Measurements from ENCODE around the gene RAB17. TPM values are rescaled to one million over a fixed set of nuclear protein-coding genes. Genes with fewer than 3 reads are reported as not detected.

RAB17 gene
- total and polyA plus RNA-seq, 10 of the 15 experiments (the other 5 are each of a cell fraction or from before 2014, with no cell fraction given): 0.07 to 1.4 (median 0.28) TPM; not detected in 3

- no peak for TF ChIP-seq ESRRA (IDR thresholded peaks at IDR 0.05; ENCODE audit: low read length)
- peak; percentile 71 for TF ChIP-seq JUNB (IDR thresholded peaks at IDR 0.05)
- no peak for TF ChIP-seq JUND (IDR thresholded peaks at IDR 0.05; ENCODE audit: low read depth, low read length)
- peak; percentile 65; the same call in 1 of the 2 replicates for TF ChIP-seq IRF4 (IDR thresholded peaks at IDR 0.05; ENCODE audit: low read depth, low read length)
- no peak for TF ChIP-seq MEF2B (IDR thresholded peaks at IDR 0.05; ENCODE audit: partially characterized antibody, poor library complexity, severe bottlenecking)
- peak in 1 of 2 experiments; percentile 67; a peak in 2 of 4 replicates for TF ChIP-seq ETV6 (conservative IDR thresholded peaks at IDR 0.05 in 1 of 2, IDR thresholded peaks at IDR 0.05 in 1 of 2; ENCODE audit: borderline replicate concordance in 1 of 2, low read depth in 1 of 2)
- TF ChIP-seq KLF5 (IDR thresholded peaks at IDR 0.05; ENCODE audit: partially characterized antibody): no peak
Observed at GRCh38 chr2:237529452-237530402, 60.8 kb downstream of the RAB17 start (continued).

DNA sequence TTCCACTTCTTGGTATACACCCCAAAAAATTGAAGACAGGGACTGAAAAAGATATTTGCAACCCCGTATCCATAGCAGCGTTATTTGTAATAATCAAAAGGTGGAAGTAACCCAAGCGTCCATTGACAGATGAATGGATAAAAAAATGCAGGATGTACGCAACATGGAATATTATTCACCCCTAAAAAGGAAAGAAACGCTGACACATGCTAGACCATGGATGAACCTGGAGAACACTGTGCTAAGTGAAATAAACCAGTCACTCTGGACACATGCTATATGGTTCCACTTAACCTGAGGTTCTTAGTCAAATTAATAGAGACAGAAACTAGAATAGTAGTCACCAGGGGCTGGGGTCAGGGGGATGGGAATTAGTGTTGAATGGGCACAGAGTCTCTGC lies 62.8 kb downstream of the RAB17 start:
- no peak for FAIRE-seq
- BruUV-seq (replicated peaks): no TSS peak
- TF ChIP-seq, protein P1, sequence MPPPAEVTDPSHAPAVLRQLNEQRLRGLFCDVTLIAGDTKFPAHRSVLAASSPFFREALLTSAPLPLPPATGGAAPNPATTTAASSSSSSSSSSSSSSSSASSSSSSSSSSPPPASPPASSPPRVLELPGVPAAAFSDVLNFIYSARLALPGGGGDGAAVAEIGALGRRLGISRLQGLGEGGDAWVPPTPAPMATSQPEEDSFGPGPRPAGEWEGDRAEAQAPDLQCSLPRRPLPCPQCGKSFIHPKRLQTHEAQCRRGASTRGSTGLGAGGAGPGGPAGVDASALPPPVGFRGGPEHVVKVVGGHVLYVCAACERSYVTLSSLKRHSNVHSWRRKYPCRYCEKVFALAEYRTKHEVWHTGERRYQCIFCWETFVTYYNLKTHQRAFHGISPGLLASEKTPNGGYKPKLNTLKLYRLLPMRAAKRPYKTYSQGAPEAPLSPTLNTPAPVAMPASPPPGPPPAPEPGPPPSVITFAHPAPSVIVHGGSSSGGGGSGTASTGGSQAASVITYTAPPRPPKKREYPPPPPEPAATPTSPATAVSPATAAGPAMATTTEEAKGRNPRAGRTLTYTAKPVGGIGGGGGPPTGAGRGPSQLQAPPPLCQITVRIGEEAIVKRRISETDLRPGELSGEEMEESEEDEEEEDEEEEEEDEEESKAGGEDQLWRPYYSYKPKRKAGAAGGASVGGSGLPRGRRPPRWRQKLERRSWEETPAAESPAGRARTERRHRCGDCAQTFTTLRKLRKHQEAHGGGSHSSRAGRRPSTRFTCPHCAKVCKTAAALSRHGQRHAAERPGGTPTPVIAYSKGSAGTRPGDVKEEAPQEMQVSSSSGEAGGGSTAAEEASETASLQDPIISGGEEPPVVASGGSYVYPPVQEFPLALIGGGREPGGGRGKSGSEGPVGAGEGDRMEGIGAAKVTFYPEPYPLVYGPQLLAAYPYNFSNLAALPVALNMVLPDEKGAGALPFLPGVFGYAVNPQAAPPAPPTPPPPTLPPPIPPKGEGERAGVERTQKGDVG (CRISPR knock-in tag; IDR thresholded peaks at IDR 0.05): no peak
- TF ChIP-seq, protein P2, sequence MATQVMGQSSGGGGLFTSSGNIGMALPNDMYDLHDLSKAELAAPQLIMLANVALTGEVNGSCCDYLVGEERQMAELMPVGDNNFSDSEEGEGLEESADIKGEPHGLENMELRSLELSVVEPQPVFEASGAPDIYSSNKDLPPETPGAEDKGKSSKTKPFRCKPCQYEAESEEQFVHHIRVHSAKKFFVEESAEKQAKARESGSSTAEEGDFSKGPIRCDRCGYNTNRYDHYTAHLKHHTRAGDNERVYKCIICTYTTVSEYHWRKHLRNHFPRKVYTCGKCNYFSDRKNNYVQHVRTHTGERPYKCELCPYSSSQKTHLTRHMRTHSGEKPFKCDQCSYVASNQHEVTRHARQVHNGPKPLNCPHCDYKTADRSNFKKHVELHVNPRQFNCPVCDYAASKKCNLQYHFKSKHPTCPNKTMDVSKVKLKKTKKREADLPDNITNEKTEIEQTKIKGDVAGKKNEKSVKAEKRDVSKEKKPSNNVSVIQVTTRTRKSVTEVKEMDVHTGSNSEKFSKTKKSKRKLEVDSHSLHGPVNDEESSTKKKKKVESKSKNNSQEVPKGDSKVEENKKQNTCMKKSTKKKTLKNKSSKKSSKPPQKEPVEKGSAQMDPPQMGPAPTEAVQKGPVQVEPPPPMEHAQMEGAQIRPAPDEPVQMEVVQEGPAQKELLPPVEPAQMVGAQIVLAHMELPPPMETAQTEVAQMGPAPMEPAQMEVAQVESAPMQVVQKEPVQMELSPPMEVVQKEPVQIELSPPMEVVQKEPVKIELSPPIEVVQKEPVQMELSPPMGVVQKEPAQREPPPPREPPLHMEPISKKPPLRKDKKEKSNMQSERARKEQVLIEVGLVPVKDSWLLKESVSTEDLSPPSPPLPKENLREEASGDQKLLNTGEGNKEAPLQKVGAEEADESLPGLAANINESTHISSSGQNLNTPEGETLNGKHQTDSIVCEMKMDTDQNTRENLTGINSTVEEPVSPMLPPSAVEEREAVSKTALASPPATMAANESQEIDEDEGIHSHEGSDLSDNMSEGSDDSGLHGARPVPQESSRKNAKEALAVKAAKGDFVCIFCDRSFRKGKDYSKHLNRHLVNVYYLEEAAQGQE (IDR thresholded peaks at IDR 0.05; ENCODE audit: low read depth, low read length): no peak
- TF ChIP-seq JUNB (IDR thresholded peaks at IDR 0.05): no peak
- TF ChIP-seq CREB1 (IDR thresholded peaks at IDR 0.05; ENCODE audit: low read depth): no peak
- no peak for TF ChIP-seq NFYA (IDR thresholded peaks at IDR 0.05; ENCODE audit: borderline replicate concordance, low read depth, low read length)
- no peak for TF ChIP-seq BMI1 (IDR thresholded peaks at IDR 0.05; ENCODE audit: borderline replicate concordance)
- no peak for TF ChIP-seq POLR2AphosphoS2 (IDR thresholded peaks at IDR 0.05; ENCODE audit: low read depth, low read length)
- TF ChIP-seq TCF7 (IDR thresholded peaks at IDR 0.05; ENCODE audit: borderline replicate concordance): no peak
- TF ChIP-seq MXI1 (IDR thresholded peaks at IDR 0.05; ENCODE audit: low read depth, low read length): no peak

More for the DNA sequence above, 62.8 kb downstream of the RAB17 start:
- Histone ChIP-seq H3K36me3 (ENCODE audit: control insufficient read depth in 2 of 2, insufficient read depth in 2 of 2, low read length in 1 of 2) (no peaks in the 10 kb centered on the region), H3K27ac (ENCODE audit: control insufficient read depth, insufficient read depth) (no peak overlapping the region), H3K27me3 (replicated peaks in 1 of 2; ENCODE audit: control insufficient read depth in 2 of 2, insufficient read depth in 2 of 2, low read length in 1 of 2) (no peaks in the 10 kb centered on the region), H3K4me1 (ENCODE audit: control insufficient read depth, insufficient read depth, low read length) (peaks cover 21% of the 10 kb centered on the region), H2AFZ (ENCODE audit: control insufficient read depth, low read depth, low read length) (no peak overlapping the region), H3K4me2 (ENCODE audit: control insufficient read depth, insufficient read depth) (no peak overlapping the region), H3K4me3 (no peak overlapping the region), H3K9me3 (replicated peaks; ENCODE audit: control insufficient read depth, insufficient read depth, low read length) (no peaks in the 10 kb centered on the region), H4K20me1 (ENCODE audit: control insufficient read depth, insufficient read depth) (no peaks in the 10 kb centered on the region), H3K79me2 (ENCODE audit: control insufficient read depth, insufficient read depth, low read length) (no peaks in the 10 kb centered on the region), H3K9ac (ENCODE audit: control insufficient read depth, insufficient read depth, low read length) (no peak overlapping the region)
- CTCF ChIA-PET: interaction anchor here (2.3 kb wide), 1 partner anchor 166 kb away, joined by 4 read pairs; no protein-coding TSS in a partner anchor
- SMC1A ChIA-PET (ENCODE audit: uncharacterized antibody, unreplicated experiment): interaction anchor here (1.6 kb wide), 1 partner anchor 44 kb away, joined by 5 read pairs; no protein-coding TSS in a partner anchor
- RAD21 ChIA-PET (ENCODE audit: unreplicated experiment): no interaction called here
- WGBS (ENCODE audit: insufficient coverage, insufficient replicate concordance, low lambda C conversion rate, missing lambda C conversion rate): 96% methylated on average over 5 of the region's 5 CpGs
- ATAC-seq (no peak), DNase-seq (ENCODE audit: low read depth, low spot score) (no peak)
- intact Hi-C loops (cut with micrococcal nuclease; ENCODE audit: unreplicated experiment) (loop anchor here (2.0 kb wide), 1 partner anchor 29 kb away; no protein-coding TSS in a partner anchor), in situ Hi-C loops (cut with MboI) (no loop called here)
- POLR2A ChIA-PET: no interaction called here

All from GM12878 (cell line).